GM18520 (cell line): ENCODE measurements around the gene EPB41.

Source experiments
- ATAC-seq: cut with Tn5 transposase; IDR thresholded peaks from one replicate; pipeline ENCODE4 v1.9.1; 2021; ENCODE audit not compliant: unreplicated experiment

Gene EPB41

DNA sequence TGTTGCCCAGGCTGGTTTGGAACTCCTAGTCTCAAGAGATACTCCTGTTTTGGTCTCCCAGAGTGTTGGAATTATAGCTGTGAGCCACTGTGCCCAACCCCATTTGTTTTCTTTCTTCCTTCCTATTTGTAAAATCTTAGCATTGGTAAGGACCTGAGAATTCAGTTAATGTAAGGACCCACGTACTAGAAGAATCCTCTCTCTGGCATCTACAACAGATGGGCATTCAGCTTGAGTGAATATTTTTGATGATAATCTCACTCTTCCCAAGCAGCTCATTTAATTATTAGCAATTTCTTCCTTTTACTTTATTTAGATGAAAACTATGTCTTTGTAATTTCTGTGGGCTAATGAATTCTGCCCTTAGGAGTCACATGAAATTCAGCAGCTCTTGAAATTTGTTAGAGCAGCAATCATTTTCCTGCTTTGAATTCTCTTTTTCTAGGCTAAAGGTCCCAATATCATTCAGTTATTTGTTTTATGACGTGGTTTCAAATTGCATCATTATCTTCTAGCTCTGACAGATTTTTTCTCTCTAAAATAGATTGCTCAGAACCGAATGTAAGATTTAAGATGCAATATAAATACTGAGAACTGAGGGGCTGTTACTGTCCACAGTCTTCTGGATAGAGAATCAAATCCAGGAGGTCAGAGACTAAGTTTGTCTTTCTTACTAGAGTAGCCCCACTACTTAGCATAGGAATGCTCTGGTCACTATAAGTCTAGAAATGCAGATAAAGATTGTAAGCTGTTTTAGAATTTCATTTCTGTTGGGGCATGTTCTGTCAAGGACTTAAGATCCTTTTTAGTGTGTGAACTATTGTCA is 59.4 kb downstream of the EPB41 start:
- no peak for ATAC-seq

DNA sequence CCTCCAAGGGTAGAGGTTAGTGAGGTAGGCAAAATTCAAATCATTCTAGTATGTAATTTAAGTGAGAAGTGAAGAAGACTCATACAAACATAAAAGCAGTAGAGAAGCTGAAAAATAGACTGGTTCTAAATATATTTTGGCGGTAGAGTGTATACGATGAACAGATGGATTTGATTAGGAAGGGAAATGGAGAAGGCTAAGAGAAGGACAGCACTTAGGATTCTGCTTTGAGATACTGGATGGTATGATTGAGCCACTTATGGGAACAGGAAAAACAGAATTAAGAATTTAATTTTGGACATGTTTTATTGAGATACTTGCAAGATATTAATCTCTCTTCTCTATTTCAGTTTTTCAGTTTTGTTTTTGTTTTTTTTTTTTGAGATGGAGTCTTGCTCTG is 60.1 kb downstream of the EPB41 start:
- no peak for ATAC-seq

DNA sequence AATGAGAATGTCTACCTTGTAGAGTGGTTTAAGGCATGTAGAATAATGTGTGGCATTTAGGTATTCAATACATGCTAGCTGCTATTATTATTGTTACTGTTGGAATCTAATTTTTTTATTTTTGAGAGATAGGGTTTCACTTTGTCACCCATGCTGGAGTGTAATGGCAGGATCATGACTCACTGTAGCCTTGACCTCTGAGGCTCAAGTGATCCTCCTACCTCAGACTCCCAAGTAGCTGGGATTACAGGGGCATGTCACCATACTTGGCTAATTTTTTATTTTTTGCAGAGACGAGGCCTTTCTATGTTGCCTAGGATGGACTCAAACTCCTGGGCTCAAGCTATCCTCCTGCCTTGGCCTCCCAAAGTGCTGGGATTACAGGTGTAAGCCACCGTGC is 61.9 kb downstream of the EPB41 start:
- ATAC-seq = no peak

DNA sequence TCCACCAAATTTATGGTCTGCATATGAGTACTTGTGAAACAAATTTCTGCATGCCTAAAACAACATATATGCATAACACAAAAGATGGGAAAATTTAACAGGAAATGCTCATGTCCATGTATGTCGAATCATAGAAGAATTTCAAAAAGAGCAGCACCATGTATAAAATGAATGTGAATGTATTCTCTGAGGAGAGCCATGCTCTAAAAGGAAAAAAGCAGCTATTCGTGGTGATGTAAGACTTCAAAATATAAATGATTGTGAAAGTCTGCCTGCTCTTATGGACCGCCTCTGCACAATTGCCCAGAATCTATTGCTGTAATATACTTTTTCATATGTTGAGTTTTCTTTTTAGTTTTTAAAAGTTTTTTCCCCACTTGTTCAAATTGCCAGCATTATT is 66.8 kb downstream of the EPB41 start:
- ATAC-seq = no peak

DNA sequence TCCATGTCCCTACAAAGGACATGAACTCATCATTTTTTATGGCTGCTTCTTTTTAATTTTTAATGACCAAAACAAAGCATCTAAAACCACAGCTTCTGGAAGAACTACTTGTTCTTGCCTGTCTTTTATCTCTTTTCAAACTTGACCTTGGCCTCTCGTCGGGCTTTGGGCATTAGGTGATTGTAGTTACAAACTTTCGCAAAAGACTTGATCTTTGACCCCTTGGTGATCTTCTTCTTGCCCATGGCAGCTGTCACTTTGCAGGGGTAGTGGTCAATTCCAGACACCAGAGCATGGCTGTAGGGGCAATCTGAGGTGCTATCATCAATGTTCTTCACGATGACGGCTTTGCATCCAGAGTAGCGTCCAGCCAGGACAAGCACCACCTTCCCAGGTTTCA is 67.8 kb downstream of the EPB41 start:
- no peak for ATAC-seq

DNA sequence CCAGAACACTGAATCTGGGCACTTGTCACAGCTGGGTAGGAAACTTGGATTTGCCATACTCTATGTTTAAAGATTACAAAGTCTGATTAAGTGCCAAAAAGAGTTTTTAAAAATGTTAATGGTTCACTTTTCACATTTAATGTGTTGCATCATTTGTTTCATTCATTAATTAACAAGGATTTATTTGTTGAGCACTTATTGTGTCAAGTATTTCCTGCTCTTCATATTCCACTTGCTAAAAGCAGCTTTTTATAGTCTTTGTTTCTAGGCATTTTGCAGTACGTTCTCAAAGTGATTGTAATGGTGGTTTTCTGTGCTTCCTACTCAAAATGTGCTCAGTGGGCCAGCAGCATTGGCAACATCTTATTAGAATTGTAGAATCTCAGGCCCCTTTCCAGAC is 68.7 kb downstream of the EPB41 start:
- ATAC-seq = no peak

DNA sequence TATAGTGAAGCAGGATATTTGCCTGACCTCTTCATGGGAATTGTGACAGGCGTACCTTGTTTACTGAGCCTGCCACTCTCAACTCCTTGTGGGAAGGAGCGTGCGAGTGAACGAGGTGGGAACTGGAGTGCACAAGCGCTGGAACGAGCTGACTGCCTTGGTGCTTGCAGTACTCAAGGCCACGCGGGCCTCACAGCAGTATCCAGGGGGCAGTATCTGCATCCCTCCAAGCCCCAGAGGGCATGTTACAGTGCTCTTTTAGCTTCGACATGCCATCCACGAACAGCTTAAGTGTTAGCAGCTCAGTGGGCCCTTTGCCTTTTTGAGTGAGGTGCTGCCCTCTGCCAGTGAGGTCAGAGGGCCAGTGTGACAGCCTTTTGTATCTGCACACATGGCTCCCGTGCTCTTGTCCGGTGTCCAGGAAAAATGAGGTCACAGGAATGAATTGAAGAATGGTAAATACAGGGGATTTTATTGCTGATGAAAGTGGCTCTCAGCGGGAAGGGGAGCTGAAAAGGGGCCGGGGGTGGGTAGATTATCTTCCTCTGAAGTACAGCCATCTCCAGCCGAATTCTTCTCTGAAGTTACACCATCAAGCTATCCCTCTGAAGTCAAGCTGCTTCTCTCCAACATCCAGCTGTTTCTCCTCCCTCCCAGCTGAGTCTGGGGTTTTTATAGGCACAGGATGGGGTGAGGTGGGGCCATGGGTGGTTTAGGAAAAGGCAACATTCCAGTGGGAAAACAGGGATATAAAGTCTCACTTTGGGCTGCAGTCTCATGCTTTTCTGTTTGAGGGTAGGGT is 69.3 kb downstream of the EPB41 start:
- no peak for ATAC-seq

DNA sequence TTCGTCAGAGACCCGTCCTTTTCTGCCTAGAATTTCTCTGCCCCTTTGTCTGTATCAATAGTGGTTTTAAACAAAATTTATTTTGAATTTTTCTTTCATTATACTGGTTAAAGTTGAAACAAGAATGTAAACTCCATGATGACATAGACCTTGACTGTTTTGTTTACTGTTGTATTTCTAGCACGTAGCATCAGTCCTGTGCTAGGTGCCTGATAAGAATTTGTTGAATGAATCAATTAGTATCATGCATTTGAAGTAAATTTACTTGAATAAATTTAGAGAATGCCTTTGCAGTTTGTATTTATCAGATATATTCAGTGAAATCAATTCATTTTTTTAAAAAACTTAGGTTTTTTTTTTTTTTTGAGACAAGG is 69.9 kb downstream of the EPB41 start:
- ATAC-seq = no peak

DNA sequence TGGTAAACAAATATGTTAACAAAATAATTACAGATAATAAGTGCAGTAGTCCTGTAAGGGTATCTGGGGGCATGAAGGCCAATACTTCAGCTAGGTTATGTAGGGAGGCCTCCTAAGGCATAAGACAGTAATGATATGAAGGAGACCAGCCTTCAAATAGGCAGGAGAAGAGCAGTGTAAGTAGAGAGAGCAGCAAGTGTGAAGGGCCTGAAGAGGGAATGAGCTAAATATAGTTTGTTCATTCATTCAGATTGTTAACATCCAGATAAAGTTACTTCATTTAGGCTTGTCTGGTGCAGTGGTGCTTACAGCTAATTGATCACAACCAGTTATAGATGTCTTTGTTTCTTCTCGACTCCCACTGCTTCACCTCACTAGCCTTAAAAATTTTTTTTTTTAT is 71.1 kb downstream of the EPB41 start:
- no peak for ATAC-seq

DNA sequence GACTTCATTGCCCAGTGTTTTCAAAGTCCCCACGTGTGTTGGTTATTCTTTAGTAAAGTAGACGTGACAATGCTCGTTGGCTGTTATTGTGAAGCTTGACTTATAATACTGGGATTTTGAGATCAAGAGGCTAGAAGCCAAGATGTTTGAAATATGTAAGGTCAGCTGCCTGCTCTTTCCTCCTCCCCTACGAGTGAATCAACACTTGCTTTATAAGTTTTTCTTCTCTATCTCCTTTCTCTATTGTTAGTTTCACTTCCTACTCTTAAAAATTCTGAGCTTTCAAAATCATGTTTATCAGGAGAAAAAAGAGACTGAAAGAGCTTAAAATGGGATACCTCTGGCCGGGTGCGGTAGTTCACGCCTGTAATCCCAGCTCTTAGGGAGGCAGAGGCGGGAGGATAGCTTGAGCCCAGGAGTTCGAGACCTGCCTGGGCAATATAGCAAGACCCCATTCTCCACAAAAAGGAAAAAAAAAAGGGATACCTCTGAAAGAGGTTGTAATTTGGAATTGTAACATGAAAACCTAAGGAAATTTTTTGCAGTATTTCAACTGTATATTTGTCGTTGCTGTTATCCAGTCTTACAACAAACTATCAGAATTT is 72.0 kb downstream of the EPB41 start:
- no peak for ATAC-seq

DNA sequence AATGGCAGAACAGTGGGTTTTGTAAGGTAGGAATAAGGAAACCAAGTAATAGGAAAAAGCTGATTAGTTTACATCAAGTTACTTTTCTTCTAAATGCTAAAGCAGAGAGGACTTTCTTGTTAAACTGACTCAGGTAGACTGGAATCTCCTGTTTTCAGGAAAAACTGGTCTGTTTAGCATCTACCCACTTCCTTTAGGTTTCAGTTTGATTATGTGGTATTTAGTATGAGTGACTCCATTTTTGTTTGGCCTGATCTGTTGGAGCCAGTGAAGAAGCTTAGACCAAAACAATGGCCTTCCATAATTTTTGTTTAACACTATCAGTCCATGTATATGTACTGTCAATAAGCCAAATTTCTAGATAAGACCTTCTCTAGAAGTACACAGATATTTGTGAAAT is 88.4 kb downstream of the EPB41 start:
- no peak for ATAC-seq

DNA sequence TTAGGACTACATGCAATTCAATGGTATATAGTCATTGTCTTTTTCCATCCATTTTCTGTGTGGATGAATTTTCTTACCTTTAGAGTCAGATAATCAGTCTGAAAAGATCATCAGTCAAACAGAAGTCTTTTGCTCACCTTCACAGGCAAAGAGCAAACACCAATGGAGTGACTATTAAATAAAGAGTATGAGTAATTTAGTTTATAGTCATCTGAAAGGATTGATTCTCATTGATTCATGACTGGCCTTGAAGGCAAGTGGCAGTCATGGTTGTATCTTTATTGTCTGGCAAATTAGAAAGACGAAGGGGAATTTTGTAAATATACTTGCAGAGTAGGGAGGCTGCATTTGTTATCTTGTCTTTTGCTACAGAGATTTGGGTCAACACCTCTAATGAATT is 89.9 kb downstream of the EPB41 start:
- ATAC-seq = no peak

DNA sequence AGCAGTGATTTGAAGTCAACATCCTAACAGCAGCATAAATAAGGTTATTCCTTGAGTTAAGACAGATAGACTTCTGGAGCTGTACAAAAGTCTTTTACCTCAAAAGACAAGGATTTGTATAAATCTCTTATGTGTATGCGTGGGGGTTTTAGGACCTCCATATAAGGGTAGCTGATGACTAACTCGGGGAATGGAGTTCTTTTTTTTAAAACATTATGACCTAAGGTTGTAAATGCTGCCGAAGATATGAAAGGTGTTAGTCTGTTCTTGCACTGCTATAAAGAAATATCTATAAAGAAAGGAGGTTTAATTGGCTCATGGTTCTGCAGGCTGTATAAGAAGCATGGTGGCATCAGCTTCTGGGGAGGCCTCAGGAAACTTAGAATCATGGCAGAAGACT is 90.4 kb downstream of the EPB41 start:
- ATAC-seq = no peak

DNA sequence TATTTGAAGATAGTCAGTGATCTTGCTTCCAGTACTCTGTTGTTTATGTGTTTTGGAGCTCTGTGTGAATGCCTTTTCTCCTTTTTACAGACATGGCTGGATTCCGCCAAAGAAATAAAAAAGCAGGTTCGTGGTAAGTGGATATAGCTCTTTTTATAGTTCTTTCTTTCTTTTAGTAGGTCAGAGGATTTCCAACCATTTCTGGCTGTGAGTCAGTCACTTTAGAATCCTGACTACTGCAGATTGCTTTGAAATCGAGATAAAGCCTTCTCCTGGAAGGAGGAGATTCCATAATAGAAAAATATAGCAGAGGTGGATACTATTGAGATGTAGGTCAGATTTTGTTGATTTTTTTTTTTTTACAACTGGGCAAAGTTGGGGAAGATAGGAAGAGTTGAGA is 97.4 kb downstream of the EPB41 start:
- ATAC-seq = no peak

DNA sequence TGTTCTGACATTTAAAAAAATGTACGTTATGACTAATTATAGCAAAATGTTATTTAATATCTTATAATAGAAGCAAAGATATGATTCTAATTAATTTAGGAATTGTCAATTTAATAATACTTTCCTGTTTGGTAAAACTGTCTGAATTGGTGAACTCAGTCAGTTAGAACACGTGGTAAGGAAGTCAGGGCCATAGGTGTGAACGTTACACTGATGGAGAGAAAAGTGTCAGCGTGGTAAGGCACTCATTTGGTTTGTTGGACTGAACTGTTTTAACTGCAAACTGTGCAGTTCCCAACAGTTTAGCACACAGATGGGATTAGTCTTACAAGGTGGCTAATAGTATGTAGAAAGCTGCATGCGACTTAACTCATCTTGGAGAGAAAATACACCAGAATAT is 102.9 kb downstream of the EPB41 start:
- ATAC-seq = no peak

DNA sequence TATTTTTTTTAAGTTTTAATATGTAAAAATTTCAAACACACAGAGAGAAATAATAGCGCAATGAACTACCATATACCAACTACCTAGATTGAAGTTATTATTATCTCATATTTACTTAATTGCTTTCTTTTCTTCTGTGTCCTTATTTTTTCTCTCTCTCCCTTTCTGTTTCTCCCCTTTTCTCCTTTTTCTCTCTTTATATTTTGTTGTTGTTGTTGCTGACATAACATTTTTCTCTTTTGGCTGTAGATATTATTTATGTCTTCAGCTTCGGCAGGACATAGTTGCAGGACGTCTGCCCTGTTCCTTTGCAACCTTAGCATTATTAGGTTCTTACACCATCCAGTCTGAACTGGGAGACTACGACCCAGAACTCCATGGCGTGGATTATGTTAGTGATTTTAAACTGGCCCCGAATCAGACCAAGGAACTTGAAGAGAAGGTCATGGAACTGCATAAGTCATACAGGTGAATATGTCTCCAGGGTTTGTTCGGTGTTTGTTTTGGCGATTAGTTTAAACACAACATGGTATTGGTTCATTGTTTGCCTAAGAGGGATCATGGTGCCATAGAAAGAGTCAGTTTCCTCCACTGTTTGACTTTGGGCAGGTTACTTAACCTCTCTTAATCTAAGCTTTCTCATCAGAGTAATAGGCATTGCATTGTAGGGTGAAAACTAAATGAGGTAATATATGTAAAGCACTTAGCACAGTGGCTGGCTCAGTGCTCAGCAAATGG is 103.8 kb downstream of the EPB41 start:
- no peak for ATAC-seq

DNA sequence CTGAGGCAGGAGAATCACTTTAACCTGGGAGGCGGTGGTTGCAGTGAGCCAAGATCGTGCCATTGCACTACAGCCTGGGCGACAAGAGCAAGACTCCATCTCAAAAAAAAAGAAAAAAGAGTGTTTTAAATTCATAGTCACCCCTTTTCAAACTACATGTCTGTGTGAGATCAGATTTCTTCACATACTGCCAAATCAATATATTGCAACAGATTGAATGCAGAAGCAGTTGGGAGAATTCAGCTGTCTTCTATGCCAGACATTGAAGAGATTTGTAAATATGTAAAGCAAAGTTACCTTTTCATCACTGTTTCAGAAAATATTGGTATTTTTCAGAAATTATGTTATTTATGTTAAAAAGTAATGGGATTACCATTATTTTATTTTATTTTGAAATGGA is 108.3 kb downstream of the EPB41 start:
- no peak for ATAC-seq

DNA sequence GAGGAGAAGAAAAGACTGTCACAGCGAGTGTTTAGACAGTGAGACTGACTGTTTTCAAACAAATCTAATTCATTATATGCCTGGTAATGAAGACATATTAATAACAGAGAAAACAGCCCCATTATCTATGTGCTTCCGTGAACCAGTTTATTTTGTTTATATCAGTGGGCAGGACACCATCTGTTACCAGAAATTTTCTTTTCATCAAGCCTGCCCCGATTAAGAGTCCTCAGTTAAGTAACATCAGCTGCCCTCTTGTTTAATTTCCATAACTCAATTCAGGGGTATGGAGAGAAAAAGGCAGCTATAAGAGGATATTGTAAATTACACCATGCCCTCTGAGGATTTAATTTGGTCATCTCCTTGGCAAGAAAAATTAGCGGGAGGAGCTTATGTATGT is 115.3 kb downstream of the EPB41 start:
- no peak for ATAC-seq

DNA sequence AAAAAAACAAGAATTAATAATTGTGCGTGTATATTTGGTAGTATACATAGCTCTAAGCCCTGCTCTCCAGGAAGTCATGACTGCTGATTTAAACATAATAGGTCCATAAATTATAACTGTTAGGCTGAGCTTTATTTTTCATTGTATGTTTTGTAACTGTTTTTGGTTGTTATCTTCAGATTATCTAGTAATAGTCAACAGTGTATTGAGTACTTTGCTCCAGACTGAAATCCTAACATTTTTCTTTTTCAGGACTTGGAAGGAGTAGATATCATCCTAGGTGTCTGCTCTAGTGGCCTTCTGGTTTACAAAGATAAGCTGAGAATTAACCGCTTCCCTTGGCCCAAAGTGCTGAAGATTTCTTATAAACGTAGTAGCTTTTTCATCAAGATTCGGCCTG is 118.5 kb downstream of the EPB41 start:
- ATAC-seq = no peak

DNA sequence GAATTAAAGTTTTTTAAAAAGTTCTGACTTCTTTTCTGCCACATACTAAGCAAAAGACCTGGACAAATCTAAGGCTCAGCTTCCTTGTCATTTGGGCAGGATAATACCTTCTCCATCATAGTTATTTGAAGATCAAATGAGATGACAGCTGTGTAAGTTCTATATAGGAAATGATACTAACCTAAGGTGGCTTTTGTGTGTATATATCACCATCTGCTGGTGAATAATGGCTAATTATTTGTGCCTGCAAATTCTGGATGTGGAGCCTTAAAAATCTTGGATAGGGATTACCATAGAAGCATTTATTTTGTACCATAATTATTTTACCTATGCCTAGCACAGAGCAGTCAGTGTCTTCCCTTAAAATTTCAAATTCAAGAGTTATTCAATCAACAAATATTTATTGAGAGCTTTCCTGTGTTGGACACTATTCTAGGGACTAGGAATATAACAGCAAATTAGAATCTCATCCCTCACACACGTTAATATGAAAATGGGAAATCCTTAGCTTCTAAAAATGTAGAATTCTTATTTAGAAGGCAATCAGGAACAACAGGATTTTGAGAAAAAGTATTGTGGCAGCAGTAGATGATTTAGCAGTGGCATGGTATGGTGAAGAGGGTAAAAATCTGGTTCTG is 119.6 kb downstream of the EPB41 start:
- no peak for ATAC-seq
